HepG2 (cell line): ENCODE measurements around the gene OR8B4. TPM values are rescaled to one million over a fixed set of nuclear protein-coding genes. Genes with fewer than 3 reads are reported as not detected.
A peak's percentile ranks its signal among the peaks of the same experiment; 100 is the strongest.

Source experiments
- ATAC-seq: fragments of 200-7000 bp; cut with Tn5 transposase; 3 replicates; pipeline ENCODE4 v1.9.1; 2020; ENCODE audit warnings: mild to moderate bottlenecking, moderate library complexity
- BruUV-seq: library from RNA; stranded (reverse); fragments of 400-500 nt; replicated peaks from 2 replicates; lab custom pipeline; 2021; lab: Mats Ljungman, UMichigan
- CTCF ChIA-PET: fragments of 300-600 bp; formaldehyde crosslinking; extraction: SDS; loops from one replicate; lab custom pipeline; 2021; ENCODE audit warnings: low total read pairs, inconsistent platforms, low intra/inter-chr PET ratio; lab: Yijun Ruan, JAX
- POLR2A ChIA-PET: fragments of 350-600 bp; sonication (Branson Sonifier 250); formaldehyde crosslinking; loops from one replicate; lab custom pipeline; 2020; ENCODE audit warnings: antibody characterized with exemption, inconsistent platforms; lab: Yijun Ruan, JAX
- DNase-seq: peaks from one replicate; pipeline ENCODE4 v3.0.0-alpha.2; 2015; ENCODE audit warnings: low spot score
- FAIRE-seq: peaks from 3 replicates; lab custom pipeline; 2011; peaks lifted over from hg19 to GRCh38; lab: Jason Lieb, UNC
- H2AFZ ChIP-seq: one replicate; pipeline ENCODE4 v1.6.1; 2011; ENCODE audit warnings: low read length, inconsistent platforms
- H3K27ac ChIP-seq: fragments of 300-600 bp; 3 replicates; pipeline ENCODE4 v1.8.0; 2011; ENCODE audit warnings: mixed run types, mild to moderate bottlenecking, mixed read lengths, low read length, inconsistent platforms; ENCODE audit not compliant: insufficient read depth; ENCODE audit errors: extremely low read length
- H3K27me3 ChIP-seq, 2 experiments: fragments of 200-600 bp in 1 of 2; 2 replicates in 1 of 2; 3 replicates in 1 of 2; pipeline versions ENCODE4 v1.6.0 to v1.8.0; 2011; ENCODE audit warnings: low read length in 2 of 2, mild to moderate bottlenecking in 2 of 2, moderate library complexity in 2 of 2, inconsistent platforms in 1 of 2; ENCODE audit not compliant: insufficient read depth in 2 of 2, control insufficient read depth in 1 of 2
- H3K36me3 ChIP-seq, 2 experiments: fragments of 200-600 bp in 1 of 2; replicated peaks in 1 of 2; 2 replicates in 1 of 2; 3 replicates in 1 of 2; pipeline versions ENCODE4 v1.5.1 to v1.8.0; 2011; ENCODE audit warnings: low read length in 2 of 2, inconsistent platforms in 1 of 2; ENCODE audit not compliant: insufficient read depth in 2 of 2, control insufficient read depth in 1 of 2
- H3K4me1 ChIP-seq: 2 replicates; pipeline ENCODE4 v1.5.1; 2012; ENCODE audit warnings: low read length, inconsistent platforms; ENCODE audit not compliant: insufficient read depth
- H3K4me2 ChIP-seq: 2 replicates; pipeline ENCODE4 v1.6.0; 2011; ENCODE audit warnings: low read depth, low read length, inconsistent platforms
- H3K4me3 ChIP-seq, 3 experiments: fragments of 200-600 bp in 1 of 3; sonication (generic), shearing (Covaris generic) in 1 of 3; replicated peaks in 1 of 3; 2 replicates each; pipeline ENCODE4 v1.5.1; 2011 to 2016; ENCODE audit warnings: low read length in 3 of 3, inconsistent platforms in 2 of 3, low read depth in 2 of 3, mild to moderate bottlenecking in 2 of 3, control low read depth in 1 of 3, mixed read lengths in 1 of 3; ENCODE audit not compliant: insufficient read depth in 1 of 3
- H3K79me2 ChIP-seq: one replicate; pipeline ENCODE4 v1.6.1; 2011; ENCODE audit warnings: low read length, inconsistent platforms; ENCODE audit not compliant: insufficient read depth
- H3K9ac ChIP-seq: 2 replicates; pipeline ENCODE4 v1.6.0; 2011; ENCODE audit warnings: mild to moderate bottlenecking, low read depth, low read length, inconsistent platforms; ENCODE audit not compliant: insufficient read depth
- H3K9me3 ChIP-seq: 2 replicates; pipeline ENCODE4 v1.5.1; 2012; ENCODE audit warnings: mild to moderate bottlenecking, low read length
- H4K20me1 ChIP-seq: 2 replicates; pipeline ENCODE4 v1.6.0; 2011; ENCODE audit warnings: inconsistent platforms, mild to moderate bottlenecking, low read length, moderate library complexity; ENCODE audit not compliant: insufficient read depth
- ATF4 ChIP-seq, 2 experiments: fragments of 450-650 bp in 1 of 2; sonication (generic) in 1 of 2; formaldehyde crosslinking; IDR thresholded peaks; 2 replicates each; pipeline versions ENCODE4 v1.5.0 to v1.8.0; 2020 to 2022; ENCODE audit warnings: mild to moderate bottlenecking in 1 of 2, missing genetic modification reagents in 1 of 2
- CEBPB ChIP-seq: IDR thresholded peaks from 2 replicates; pipeline ENCODE4 v1.6.1; 2011; ENCODE audit warnings: low read depth, low read length, improper control_type of control experiment, borderline replicate concordance
- FOSL2 ChIP-seq: sonication (generic); formaldehyde crosslinking; IDR thresholded peaks from 2 replicates; pipeline ENCODE4 v1.4.0; 2020; ENCODE audit warnings: missing genetic modification reagents
- FOXA1 ChIP-seq, 2 experiments: fragments of 450-650 bp in 1 of 2; sonication (generic) in 1 of 2; formaldehyde crosslinking in 1 of 2; IDR thresholded peaks; 2 replicates each; pipeline versions ENCODE4 v1.4.0 to v1.6.1; 2016 to 2020; ENCODE audit warnings: missing genetic modification reagents in 1 of 2
- MAFF ChIP-seq: IDR thresholded peaks from 2 replicates; pipeline ENCODE4 v1.6.1; 2011; ENCODE audit warnings: low read depth, low read length, improper control_type of control experiment
- MAFK ChIP-seq, 2 experiments: IDR thresholded peaks in 1 of 2; conservative IDR thresholded peaks in 1 of 2; 2 replicates each; pipeline ENCODE4 v1.6.1; 2011; ENCODE audit warnings: improper control_type of control experiment in 2 of 2, low read length in 2 of 2
- MXD1 ChIP-seq: sonication (generic); formaldehyde crosslinking; IDR thresholded peaks from 2 replicates; pipeline ENCODE4 v1.4.0; 2020; ENCODE audit warnings: mild to moderate bottlenecking, missing genetic modification reagents
- NR0B2 ChIP-seq: sonication (generic); formaldehyde crosslinking; IDR thresholded peaks from 2 replicates; pipeline ENCODE4 v1.4.0; 2020; ENCODE audit warnings: mild to moderate bottlenecking, missing genetic modification reagents
- WGBS: methylation state at CpG from one replicate; pipeline ENCODE4 v1.1.6; 2017; ENCODE audit warnings: low lambda C conversion rate; 5-methylcytosine and 5-hydroxymethylcytosine counted together
- in situ Hi-C: cut with HindIII; loops from 2 replicates; pipeline ENCODE4 v1.10.0; 2017; ENCODE audit warnings: low pct_unique_long_range_greater_than_20kb; ENCODE audit not compliant: extremely low pct_ligation_motif_present
- intact Hi-C: fragments of 100-400 bp; cut with micrococcal nuclease; formaldehyde crosslinking; loops from one replicate; pipeline ENCODE4 v1.10.0; 2022; ENCODE audit not compliant: unreplicated experiment
- polyA plus RNA-seq, 8 experiments: library from polyadenylated mRNA; depleted of rRNA in 3 of 8; stranded (reverse) in 7 of 8; unstranded in 1 of 8; fragments of >200 nt; fragmentation: Illumina TruSeq in 4 of 8; extraction: Trizol in 4 of 8; gene quantifications; 2 replicates each; pipeline versions ENCODE4 v1.2.1 to v1.2.3, GENCODE V29; 2011 to 2016; ENCODE audit warnings: low read depth in 4 of 8, missing spikeins in 1 of 8, mixed read lengths in 1 of 8; ENCODE audit not compliant: insufficient read depth in 1 of 8
- total RNA-seq, 5 experiments: library from RNA; depleted of rRNA; stranded (reverse); fragments of >200 nt; fragmentation: Illumina TruSeq; extraction: Trizol; gene quantifications; 2 replicates each; pipeline ENCODE4 v1.2.3, GENCODE V29; 2016; ENCODE audit warnings: low read depth in 1 of 5
- TF ChIP-seq, protein P1 (sequence below): sonication (generic); formaldehyde crosslinking; IDR thresholded peaks from 2 replicates; pipeline ENCODE4 v1.4.0; 2020; ENCODE audit warnings: missing genetic modification reagents

Gene OR8B4
- total and polyA plus RNA-seq, 2 of the 13 experiments (the other 11 are each of a cell fraction or from before 2014, with no cell fraction given) = not detected

DNA sequence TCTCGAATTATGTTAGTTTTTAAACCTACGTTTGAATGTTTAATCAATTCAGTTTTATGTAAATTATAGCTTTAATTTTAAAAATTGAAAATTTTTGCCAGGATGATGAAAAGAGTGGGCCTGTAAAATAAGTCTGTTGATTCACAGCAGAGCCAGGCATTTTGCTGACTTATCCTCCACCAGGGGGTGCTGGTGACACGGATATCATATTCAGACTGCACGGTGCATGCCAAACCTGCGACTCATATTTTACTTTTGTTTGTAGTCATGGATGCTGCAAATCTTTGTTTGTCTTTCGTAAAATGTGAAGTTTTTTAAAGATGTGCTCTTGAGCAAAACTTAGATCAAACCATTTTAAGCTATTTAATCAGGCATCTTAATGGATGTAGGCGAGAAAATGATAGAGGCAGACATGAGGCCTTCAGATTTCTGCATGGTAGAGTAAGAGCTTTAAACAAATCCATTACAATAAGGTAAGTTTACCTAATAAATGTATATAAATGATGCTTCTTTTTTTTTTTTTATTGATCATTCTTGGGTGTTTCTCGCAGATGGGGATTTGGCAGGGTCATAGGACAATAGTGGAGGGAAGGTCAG, 22.2 kb downstream of the OR8B4 start:
- peak; percentile 56 for DNase-seq
- peak; percentile 56 for FAIRE-seq
- ChIA-PET POLR2A (no interaction called here), CTCF (interaction anchor here (1.9 kb wide), 1 partner anchor 184 kb away, joined by 6 read pairs; no protein-coding TSS in a partner anchor)
- ATAC-seq = peak; percentile 93
- Histone ChIP-seq H4K20me1 (no peaks in the 10 kb centered on the region), H3K4me2 (no peak overlapping the region), H3K9ac (no peak overlapping the region), H3K27me3 (no peaks in the 10 kb centered on the region), H3K4me1 (no peaks in the 10 kb centered on the region), H3K79me2 (no peaks in the 10 kb centered on the region), H3K9me3 (no peaks in the 10 kb centered on the region), H3K36me3 (no peaks in the 10 kb centered on the region), H2AFZ (no peak overlapping the region), H3K27ac (no peak overlapping the region), H3K4me3 (no peak overlapping the region)
- BruUV-seq = no TSS peak
- intact Hi-C loops = no loop called here
- WGBS = 5% methylated on average over 8 of the region's 8 CpGs
- in situ Hi-C loops = loop anchor here (10.0 kb wide), 1 partner anchor 462 kb away; the partner anchor contains the start of gene ROBO3
- peak; percentile 45; the same call in 1 of the 2 replicates for TF ChIP-seq CEBPB
- TF ChIP-seq, protein P1, sequence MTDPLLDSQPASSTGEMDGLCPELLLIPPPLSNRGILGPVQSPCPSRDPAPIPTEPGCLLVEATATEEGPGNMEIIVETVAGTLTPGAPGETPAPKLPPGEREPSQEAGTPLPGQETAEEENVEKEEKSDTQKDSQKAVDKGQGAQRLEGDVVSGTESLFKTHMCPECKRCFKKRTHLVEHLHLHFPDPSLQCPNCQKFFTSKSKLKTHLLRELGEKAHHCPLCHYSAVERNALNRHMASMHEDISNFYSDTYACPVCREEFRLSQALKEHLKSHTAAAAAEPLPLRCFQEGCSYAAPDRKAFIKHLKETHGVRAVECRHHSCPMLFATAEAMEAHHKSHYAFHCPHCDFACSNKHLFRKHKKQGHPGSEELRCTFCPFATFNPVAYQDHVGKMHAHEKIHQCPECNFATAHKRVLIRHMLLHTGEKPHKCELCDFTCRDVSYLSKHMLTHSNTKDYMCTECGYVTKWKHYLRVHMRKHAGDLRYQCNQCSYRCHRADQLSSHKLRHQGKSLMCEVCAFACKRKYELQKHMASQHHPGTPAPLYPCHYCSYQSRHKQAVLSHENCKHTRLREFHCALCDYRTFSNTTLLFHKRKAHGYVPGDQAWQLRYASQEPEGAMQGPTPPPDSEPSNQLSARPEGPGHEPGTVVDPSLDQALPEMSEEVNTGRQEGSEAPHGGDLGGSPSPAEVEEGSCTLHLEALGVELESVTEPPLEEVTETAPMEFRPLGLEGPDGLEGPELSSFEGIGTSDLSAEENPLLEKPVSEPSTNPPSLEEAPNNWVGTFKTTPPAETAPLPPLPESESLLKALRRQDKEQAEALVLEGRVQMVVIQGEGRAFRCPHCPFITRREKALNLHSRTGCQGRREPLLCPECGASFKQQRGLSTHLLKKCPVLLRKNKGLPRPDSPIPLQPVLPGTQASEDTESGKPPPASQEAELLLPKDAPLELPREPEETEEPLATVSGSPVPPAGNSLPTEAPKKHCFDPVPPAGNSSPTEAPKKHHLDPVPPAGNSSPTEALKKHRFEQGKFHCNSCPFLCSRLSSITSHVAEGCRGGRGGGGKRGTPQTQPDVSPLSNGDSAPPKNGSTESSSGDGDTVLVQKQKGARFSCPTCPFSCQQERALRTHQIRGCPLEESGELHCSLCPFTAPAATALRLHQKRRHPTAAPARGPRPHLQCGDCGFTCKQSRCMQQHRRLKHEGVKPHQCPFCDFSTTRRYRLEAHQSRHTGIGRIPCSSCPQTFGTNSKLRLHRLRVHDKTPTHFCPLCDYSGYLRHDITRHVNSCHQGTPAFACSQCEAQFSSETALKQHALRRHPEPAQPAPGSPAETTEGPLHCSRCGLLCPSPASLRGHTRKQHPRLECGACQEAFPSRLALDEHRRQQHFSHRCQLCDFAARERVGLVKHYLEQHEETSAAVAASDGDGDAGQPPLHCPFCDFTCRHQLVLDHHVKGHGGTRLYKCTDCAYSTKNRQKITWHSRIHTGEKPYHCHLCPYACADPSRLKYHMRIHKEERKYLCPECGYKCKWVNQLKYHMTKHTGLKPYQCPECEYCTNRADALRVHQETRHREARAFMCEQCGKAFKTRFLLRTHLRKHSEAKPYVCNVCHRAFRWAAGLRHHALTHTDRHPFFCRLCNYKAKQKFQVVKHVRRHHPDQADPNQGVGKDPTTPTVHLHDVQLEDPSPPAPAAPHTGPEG (CRISPR knock-in tag) = no peak
- no peak for TF ChIP-seq NR0B2 (CRISPR knock-in tag)
- peak; percentile 92 for TF ChIP-seq FOSL2 (CRISPR knock-in tag)
- 0 out of 4 replicates have a peak, but pooled peaks have one; percentile 4 to 13 for TF ChIP-seq MAFK (conservative IDR thresholded peaks at IDR 0.05 in 1 of 2, IDR thresholded peaks at IDR 0.05 in 1 of 2; ENCODE audit: low read length in 2 of 2)
- TF ChIP-seq ATF4 (CRISPR knock-in tag; IDR thresholded peaks at IDR 0.05) = peak in 1 of 2 experiments; percentile 89; a peak in 2 of 4 replicates
- TF ChIP-seq FOXA1 (IDR thresholded peaks at IDR 0.05) = no peak
- peak; percentile 22; the same call in 1 of the 2 replicates for TF ChIP-seq FOXA1 (CRISPR knock-in tag; IDR thresholded peaks at IDR 0.05)
- TF ChIP-seq MXD1 (CRISPR knock-in tag) = no peak
- TF ChIP-seq MAFF = 0 out of 2 replicates have a peak, but pooled peaks have one; percentile 15
